SJSA1 (cell line): Measurements from ENCODE around the gene SLC30A2. TPM values are rescaled to one million over a fixed set of nuclear protein-coding genes. Genes with fewer than 3 reads are reported as not detected.
A peak's percentile ranks its signal among the peaks of the same experiment; 100 is the strongest.

Source experiments
- DNase-seq, 2 experiments: peaks; one replicate each; pipeline ENCODE4 v3.0.0-alpha.2; 2015 to 2020; ENCODE audit warnings: low spot score in 2 of 2, low read depth in 1 of 2
- H3K27ac ChIP-seq: fragments of 250-450 bp; sonication (Bioruptor Pico); 2 replicates; pipeline ENCODE4 v1.5.1; 2020; ENCODE audit warnings: mild to moderate bottlenecking, moderate library complexity
- H3K27me3 ChIP-seq: fragments of 250-450 bp; sonication (Bioruptor Pico); replicated peaks from 2 replicates; pipeline ENCODE4 v1.5.1; 2020; ENCODE audit warnings: mild to moderate bottlenecking, moderate library complexity
- H3K36me3 ChIP-seq: fragments of 250-450 bp; sonication (Bioruptor Pico); 2 replicates; pipeline ENCODE4 v1.5.1; 2020; ENCODE audit warnings: mild to moderate bottlenecking
- H3K4me1 ChIP-seq: fragments of 250-450 bp; sonication (Bioruptor Pico); replicated peaks from 2 replicates; pipeline ENCODE4 v1.6.1; 2021; ENCODE audit warnings: mild to moderate bottlenecking
- H3K4me3 ChIP-seq: fragments of 250-450 bp; sonication (Bioruptor Pico); 2 replicates; pipeline ENCODE4 v1.5.1; 2020; ENCODE audit warnings: mild to moderate bottlenecking
- H3K9me3 ChIP-seq: fragments of 250-450 bp; sonication (Bioruptor Pico); replicated peaks from 2 replicates; pipeline ENCODE4 v1.5.1; 2020; ENCODE audit warnings: mild to moderate bottlenecking
- total RNA-seq: library from RNA; depleted of rRNA; stranded (reverse); fragments of >200 nt; shearing (Covaris generic); gene quantifications from 2 replicates; pipeline ENCODE4 v1.2.3, GENCODE V29; 2014

Gene SLC30A2
- total RNA-seq, 1 experiment from 2014 or later = not detected

GRCh38 chr1:26041401-26041800 is 4.5 kb downstream of the SLC30A2 start:
- DNase-seq = no peak
- H3K36me3 ChIP-seq = no peaks in the 10 kb centered on the region
- H3K27me3 ChIP-seq = peaks cover 48% of the 10 kb centered on the region
- H3K4me1 ChIP-seq = peaks cover 8% of the 10 kb centered on the region
- no peaks in the 10 kb centered on the region for H3K9me3 ChIP-seq
- H3K27ac ChIP-seq = no peak overlapping the region
- H3K4me3 ChIP-seq = no peak overlapping the region

GRCh38 chr1:26038904-26039303 is 7.0 kb downstream of the SLC30A2 start:
- DNase-seq = no peak
- Histone ChIP-seq H3K27me3 (peaks cover 23% of the 10 kb centered on the region), H3K4me3 (no peak overlapping the region), H3K27ac (no peak overlapping the region), H3K36me3 (no peaks in the 10 kb centered on the region), H3K4me1 (peaks cover 19% of the 10 kb centered on the region), H3K9me3 (no peaks in the 10 kb centered on the region)

- no peaks in the 10 kb centered on the region for H3K36me3 ChIP-seq
- H3K4me3 ChIP-seq = no peak overlapping the region
- no peak for DNase-seq
- peaks cover 19% of the 10 kb centered on the region for H3K4me1 ChIP-seq
- no peak overlapping the region for H3K27ac ChIP-seq
- peaks cover 18% of the 10 kb centered on the region for H3K27me3 ChIP-seq
- no peaks in the 10 kb centered on the region for H3K9me3 ChIP-seq
Measured at GRCh38 chr1:26038477-26038876, 7.4 kb downstream of the SLC30A2 start.

- Histone ChIP-seq H3K9me3 (no peaks in the 10 kb centered on the region), H3K4me3 (no peak overlapping the region), H3K27me3 (peaks cover 14% of the 10 kb centered on the region), H3K4me1 (peaks cover 19% of the 10 kb centered on the region), H3K27ac (no peak overlapping the region), H3K36me3 (no peaks in the 10 kb centered on the region)
- DNase-seq = no peak
Measured at GRCh38 chr1:26037904-26038303, 8.0 kb downstream of the SLC30A2 start.

- Histone ChIP-seq H3K9me3 (no peaks in the 10 kb centered on the region), H3K4me3 (no peak overlapping the region), H3K36me3 (no peaks in the 10 kb centered on the region), H3K4me1 (peaks cover 19% of the 10 kb centered on the region), H3K27ac (no peak overlapping the region), H3K27me3 (0 out of 2 replicates have a peak, but pooled peaks cover 4% of the 10 kb centered on the region)
- no peak for DNase-seq
Measured at GRCh38 chr1:26036756-26037281, 9.1 kb downstream of the SLC30A2 start.

GRCh38 chr1:26035959-26036755 is 9.8 kb downstream of the SLC30A2 start:
- DNase-seq = peak; percentile 80 to 83
- Histone ChIP-seq H3K4me1 (peaks cover 19% of the 10 kb centered on the region), H3K4me3 (peak overlapping the region; percentile 49), H3K27ac (no peak overlapping the region), H3K9me3 (no peaks in the 10 kb centered on the region), H3K27me3 (0 out of 2 replicates have a peak, but pooled peaks cover 4% of the 10 kb centered on the region), H3K36me3 (no peaks in the 10 kb centered on the region)

- Histone ChIP-seq H3K4me3 (peak overlapping the region; percentile 49), H3K27ac (no peak overlapping the region), H3K27me3 (0 out of 2 replicates have a peak, but pooled peaks cover 4% of the 10 kb centered on the region), H3K36me3 (no peaks in the 10 kb centered on the region), H3K4me1 (peaks cover 19% of the 10 kb centered on the region), H3K9me3 (no peaks in the 10 kb centered on the region)
- peak; percentile 88 to 93 for DNase-seq
Measured at GRCh38 chr1:26035203-26035958, 10.5 kb downstream of the SLC30A2 start.

- no peak for DNase-seq
- Histone ChIP-seq H3K27ac (no peak overlapping the region), H3K9me3 (no peaks in the 10 kb centered on the region), H3K36me3 (no peaks in the 10 kb centered on the region), H3K4me3 (peak overlapping the region; percentile 49), H3K4me1 (peaks cover 19% of the 10 kb centered on the region), H3K27me3 (no peaks in the 10 kb centered on the region)
Measured at GRCh38 chr1:26034504-26035202, 11.3 kb downstream of the SLC30A2 start.

GRCh38 chr1:26032656-26033357 is 13.1 kb downstream of the SLC30A2 start:
- H3K4me1 ChIP-seq = peaks cover 19% of the 10 kb centered on the region
- no peak for DNase-seq
- H3K9me3 ChIP-seq = no peaks in the 10 kb centered on the region
- H3K27me3 ChIP-seq = no peaks in the 10 kb centered on the region
- H3K36me3 ChIP-seq = no peaks in the 10 kb centered on the region
- H3K27ac ChIP-seq = no peak overlapping the region
- no peak overlapping the region for H3K4me3 ChIP-seq

GRCh38 chr1:26031611-26032220 is 14.2 kb downstream of the SLC30A2 start:
- Histone ChIP-seq H3K4me1 (peaks cover 19% of the 10 kb centered on the region), H3K36me3 (no peaks in the 10 kb centered on the region), H3K4me3 (no peak overlapping the region), H3K27ac (no peak overlapping the region), H3K9me3 (no peaks in the 10 kb centered on the region), H3K27me3 (no peaks in the 10 kb centered on the region)
- DNase-seq = no peak

GRCh38 chr1:26031196-26031595 is 14.7 kb downstream of the SLC30A2 start:
- no peaks in the 10 kb centered on the region for H3K9me3 ChIP-seq
- DNase-seq = no peak
- no peak overlapping the region for H3K27ac ChIP-seq
- H3K4me1 ChIP-seq = peaks cover 14% of the 10 kb centered on the region
- no peaks in the 10 kb centered on the region for H3K36me3 ChIP-seq
- no peak overlapping the region for H3K4me3 ChIP-seq
- H3K27me3 ChIP-seq = no peaks in the 10 kb centered on the region

- Histone ChIP-seq H3K4me3 (no peak overlapping the region), H3K27ac (no peak overlapping the region), H3K27me3 (no peaks in the 10 kb centered on the region), H3K36me3 (no peaks in the 10 kb centered on the region), H3K9me3 (no peaks in the 10 kb centered on the region), H3K4me1 (peaks cover 4% of the 10 kb centered on the region)
- no peak for DNase-seq
Measured at GRCh38 chr1:26029864-26030481, 15.9 kb downstream of the SLC30A2 start.
